Fibroblast of upper back skin (primary cell): Measurements from ENCODE around the gene KLF18.
"Not testable (repeated sequence)": the region's sequence is repeated elsewhere in the genome, so short reads cannot be mapped to it uniquely, and the experiment has no call there.

Source experiments
- DNase-seq: peaks from one replicate; pipeline ENCODE4 v3.0.0-alpha.2; 2013

The KLF18 gene

GRCh38 chr1:44141531-44141930 lies at the start of gene KLF18:
Gene KLF18, minus strand, starts transcription at chr1:44141631. Its CDS starts 0 bp downstream, at chr1:44141631.
- no peak for DNase-seq

- no peak for DNase-seq
Measured at GRCh38 chr1:44174630-44175029, 33.2 kb upstream of the KLF18 start.

GRCh38 chr1:44170281-44170823 lies 28.9 kb upstream of the KLF18 start:
- peak; percentile 16 for DNase-seq

GRCh38 chr1:44168520-44169098 lies 27.2 kb upstream of the KLF18 start:
- no peak for DNase-seq

- no peak for DNase-seq
Measured at GRCh38 chr1:44161546-44161945, 20.1 kb upstream of the KLF18 start.

GRCh38 chr1:44158871-44159270 lies 17.4 kb upstream of the KLF18 start:
- DNase-seq = no peak

GRCh38 chr1:44157903-44158302 lies 16.5 kb upstream of the KLF18 start:
- DNase-seq = no peak

GRCh38 chr1:44154049-44154448 lies 12.6 kb upstream of the KLF18 start:
- peak; percentile 8 for DNase-seq

- DNase-seq = no peak
Measured at GRCh38 chr1:44152692-44153091, 11.3 kb upstream of the KLF18 start.

- no peak for DNase-seq
Measured at GRCh38 chr1:44151808-44152207, 10.4 kb upstream of the KLF18 start.

- DNase-seq = no peak
Measured at GRCh38 chr1:44151332-44151731, 9.9 kb upstream of the KLF18 start.

- no peak for DNase-seq
Measured at GRCh38 chr1:44147582-44147981, 6.2 kb upstream of the KLF18 start.

GRCh38 chr1:44146536-44147361 lies 5.3 kb upstream of the KLF18 start:
- no peak for DNase-seq

- DNase-seq = no peak
Measured at GRCh38 chr1:44144962-44145756, 3.7 kb upstream of the KLF18 start.

GRCh38 chr1:44139565-44139964 lies 1.9 kb downstream of the KLF18 start:
- DNase-seq = not testable (repeated sequence)

- no peak for DNase-seq
Measured at GRCh38 chr1:44138239-44138638, 3.2 kb downstream of the KLF18 start.

GRCh38 chr1:44135886-44136285 lies 5.5 kb downstream of the KLF18 start:
- no peak for DNase-seq

- no peak for DNase-seq
Measured at GRCh38 chr1:44134071-44134920, 7.1 kb downstream of the KLF18 start.

GRCh38 chr1:44131411-44131810 lies 10.0 kb downstream of the KLF18 start:
- DNase-seq = no peak

- DNase-seq = no peak
Measured at GRCh38 chr1:44129616-44130500, 11.6 kb downstream of the KLF18 start.

- no peak for DNase-seq
Measured at GRCh38 chr1:44120398-44120949, 21.0 kb downstream of the KLF18 start.
